ENCODE data around the gene GBF1. TPM values are rescaled to one million over a fixed set of nuclear protein-coding genes. Genes with fewer than 3 reads are reported as not detected.

GBF1 gene
- polyA plus RNA-seq, 5 donors: 38.8 to 48.0 (median 44.6) TPM

DNA sequence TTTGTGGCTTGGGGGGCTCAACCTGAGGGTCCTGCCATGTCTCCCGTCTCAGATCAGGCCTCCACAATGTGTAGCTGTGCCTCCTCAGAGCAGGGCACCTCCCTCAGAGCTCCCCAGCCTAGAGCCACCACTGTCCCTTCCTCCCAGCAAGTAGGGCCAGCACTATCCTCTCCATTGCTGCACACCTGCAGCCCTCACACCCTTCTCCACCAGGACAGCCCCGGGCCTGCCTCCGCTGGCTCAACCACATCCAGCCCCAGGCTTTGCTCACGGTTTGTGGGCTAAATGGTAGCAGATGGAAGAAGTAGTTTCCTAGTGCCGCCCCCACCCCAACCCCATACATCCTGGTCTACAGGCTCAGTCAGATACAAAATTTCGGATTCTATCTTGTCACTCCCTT is 160.3 kb downstream of the GBF1 start:
- no peak for DNase-seq

DNA sequence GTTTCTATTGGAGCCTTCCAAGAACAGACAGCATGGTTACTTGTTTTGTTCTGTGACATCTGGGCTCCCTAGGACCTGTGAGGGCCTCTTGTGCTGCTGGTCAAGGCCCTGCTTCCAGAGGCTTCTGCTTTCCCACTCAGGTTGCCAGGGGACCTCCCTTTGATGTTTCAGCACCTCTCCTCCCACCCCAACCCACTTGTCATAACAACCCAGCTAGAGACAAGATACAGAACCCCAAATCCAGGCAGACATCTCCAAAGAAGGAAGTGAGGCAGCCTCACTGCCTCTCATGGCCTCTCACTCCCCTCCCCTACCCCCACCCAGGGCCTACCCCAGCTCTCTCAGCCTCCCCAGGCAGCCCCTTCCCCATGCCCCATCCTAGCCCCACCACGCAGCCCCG is 161.5 kb downstream of the GBF1 start:
- DNase-seq: no peak

DNA sequence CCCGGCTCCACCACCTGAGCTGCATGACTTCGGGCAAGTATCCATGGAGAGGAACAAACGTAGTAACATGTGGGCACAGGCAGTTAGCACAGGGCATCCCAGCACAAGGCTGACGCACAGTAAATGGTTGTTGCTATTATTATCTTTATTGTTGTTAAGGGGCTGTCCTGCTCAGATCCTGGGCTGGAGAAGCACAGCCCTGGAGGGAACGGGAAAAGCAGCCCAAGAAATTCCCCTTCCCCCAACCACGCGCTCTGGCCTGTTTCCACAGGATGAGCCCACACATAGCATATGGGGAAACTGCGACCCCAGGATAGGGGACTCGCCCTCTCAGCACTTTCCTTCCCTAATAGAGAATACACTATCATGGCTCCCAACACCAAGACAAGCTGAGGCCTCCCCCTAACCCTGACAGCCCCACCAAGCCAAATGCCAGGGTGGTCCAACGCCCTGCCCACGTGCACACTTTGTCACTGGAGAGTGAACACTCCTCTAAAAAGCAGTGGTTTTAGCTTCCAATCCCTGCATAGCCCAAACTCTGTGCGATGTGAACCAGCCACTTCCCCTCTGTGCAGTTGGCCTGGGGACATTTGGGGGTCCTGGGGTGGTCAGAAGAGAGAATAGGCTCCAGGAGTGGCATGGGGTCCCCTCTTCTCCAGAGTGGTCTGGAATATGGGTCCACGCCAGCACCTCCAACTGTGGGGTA is 162.2 kb downstream of the GBF1 start:
- DNase-seq: no peak

DNA sequence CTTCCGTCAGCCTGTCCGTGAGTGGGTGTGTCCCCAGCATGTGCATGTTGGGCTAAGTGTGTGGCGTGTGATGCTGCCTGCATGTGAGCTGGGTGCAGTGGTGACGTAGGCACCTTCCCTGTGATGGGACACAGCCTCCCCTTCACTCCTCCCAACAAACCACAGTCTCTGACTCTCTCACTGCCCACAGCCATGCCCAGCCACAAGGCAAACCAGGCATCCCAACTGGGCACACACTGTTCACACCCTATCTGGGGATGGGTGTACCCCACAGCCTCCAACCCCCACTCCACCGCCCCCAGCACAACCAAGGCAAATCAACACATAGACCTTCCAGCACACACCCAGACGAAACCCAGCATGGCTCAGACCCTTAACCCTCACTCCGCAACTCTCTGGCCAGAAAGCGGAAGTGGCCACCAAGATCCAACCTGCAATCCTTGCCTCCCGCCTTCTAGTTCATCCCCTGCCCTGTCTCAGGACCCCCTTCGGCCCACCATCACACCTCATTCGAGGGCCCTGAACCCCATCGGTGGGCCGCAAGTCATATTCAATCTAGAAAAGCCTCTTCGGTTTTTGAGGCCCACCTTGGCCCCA is 162.9 kb downstream of the GBF1 start:
- DNase-seq: no peak

DNA sequence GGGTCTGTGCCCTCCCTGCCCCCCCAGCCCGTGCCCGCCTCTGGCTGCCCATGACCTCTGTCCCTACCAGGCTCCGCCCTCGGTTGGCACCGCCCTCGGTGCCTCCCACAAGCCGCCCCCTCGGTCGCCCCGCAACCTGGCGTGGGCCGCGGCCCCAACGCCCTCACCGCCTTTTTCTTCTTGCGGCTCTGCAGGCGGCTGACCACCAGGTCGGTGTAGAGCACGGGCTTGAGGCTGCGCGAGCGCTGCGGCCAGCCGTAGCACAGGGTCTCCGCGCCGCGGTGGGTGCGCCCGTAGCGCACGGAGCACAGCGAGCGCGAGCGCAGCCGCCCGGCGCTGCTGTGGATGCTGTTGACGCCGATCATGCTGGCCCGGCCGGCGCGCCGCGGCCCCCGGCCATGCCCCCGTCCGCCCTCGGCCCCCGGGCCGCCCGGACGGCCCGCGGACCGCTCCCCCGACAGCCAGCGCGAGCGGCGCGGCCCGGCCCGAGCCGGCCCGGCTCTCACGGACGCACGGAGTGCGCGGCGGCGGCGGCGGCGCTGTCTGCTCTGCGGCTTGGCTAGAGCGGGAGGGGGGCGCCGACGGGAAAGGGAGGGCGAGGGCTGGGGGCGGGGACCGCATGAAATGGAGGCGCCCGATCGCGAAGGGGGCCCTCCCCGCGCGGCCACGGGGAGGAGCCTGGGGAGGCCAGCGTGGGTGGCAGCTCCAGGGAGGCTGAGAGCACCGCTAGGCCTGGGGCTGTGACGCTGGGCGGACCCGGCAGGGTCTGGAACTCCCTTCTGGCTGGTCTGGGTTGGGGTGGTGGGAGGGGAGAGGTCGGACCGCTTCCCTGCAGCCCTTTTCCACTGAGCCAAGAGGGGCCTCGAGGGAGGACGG is 163.6 kb downstream of the GBF1 start:
- peak; percentile 72 to 78 for DNase-seq

DNA sequence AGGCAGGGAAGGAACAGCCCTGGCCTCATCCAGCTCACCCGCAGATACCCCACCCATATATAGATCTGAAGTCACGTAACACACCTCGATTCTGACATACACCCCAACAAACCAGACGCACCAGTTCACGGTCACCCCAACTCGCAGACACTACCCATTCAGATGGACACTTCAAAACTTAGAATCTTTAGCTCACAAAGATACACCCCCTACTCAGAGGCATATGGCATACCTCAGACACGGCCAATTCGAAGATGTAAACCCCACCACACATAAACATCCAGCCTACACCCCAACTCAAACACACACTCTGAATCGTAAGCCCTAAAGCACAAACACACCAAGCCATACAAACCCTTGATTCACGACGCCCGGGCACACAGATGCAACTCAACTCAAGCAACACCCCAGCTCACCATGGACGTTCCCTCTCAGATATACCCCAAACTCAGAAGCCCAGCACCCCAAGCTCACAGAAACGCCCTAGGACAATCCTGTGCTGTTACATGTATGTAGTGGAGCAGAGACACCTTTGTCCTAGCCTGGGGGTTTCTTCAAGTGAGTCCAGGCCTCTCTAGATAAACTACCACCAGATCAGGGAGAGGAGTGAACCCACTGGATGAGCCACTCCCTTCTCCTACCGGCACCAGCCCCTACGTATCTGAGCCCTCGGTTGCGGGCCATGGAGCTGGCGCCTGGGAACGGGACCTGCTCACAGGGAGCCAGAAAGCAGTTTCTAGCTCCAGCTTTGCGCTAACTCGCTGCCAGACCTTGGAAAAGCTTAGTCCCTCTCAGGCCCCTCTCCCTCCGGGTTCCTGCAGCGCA is 164.5 kb downstream of the GBF1 start:
- DNase-seq: no peak

DNA sequence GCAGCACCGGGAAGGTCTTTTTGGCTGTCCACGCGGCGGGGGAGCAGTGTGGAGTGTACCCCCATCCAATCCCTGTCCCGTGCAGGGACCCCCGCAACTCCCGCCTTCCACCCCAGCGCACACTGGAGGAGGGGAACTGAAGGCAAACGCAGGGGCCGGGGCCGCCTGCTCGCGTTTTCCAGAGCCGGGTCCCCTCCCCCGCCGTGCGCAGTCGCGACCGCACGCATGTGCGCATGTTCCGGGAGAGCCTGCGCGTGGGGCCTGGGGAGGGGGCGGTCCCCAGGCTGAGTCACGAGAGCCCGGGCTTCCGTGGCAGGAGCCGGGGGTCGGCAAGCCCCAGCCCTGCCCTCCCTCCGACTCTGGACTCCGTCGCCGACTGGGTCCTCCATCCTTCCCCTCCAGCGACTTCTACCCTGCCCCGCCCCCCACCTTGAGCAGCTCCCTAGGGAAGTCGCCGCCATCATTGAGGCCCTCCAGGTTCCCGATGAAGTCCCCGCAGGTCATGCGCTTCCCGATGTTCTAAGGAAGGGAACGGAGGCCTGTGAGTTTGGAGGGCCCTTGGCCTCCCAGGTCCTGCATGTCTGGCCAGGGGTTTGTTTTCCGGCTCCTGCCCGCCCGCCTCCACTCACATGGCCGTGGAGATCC is 165.2 kb downstream of the GBF1 start:
- no peak for DNase-seq

DNA sequence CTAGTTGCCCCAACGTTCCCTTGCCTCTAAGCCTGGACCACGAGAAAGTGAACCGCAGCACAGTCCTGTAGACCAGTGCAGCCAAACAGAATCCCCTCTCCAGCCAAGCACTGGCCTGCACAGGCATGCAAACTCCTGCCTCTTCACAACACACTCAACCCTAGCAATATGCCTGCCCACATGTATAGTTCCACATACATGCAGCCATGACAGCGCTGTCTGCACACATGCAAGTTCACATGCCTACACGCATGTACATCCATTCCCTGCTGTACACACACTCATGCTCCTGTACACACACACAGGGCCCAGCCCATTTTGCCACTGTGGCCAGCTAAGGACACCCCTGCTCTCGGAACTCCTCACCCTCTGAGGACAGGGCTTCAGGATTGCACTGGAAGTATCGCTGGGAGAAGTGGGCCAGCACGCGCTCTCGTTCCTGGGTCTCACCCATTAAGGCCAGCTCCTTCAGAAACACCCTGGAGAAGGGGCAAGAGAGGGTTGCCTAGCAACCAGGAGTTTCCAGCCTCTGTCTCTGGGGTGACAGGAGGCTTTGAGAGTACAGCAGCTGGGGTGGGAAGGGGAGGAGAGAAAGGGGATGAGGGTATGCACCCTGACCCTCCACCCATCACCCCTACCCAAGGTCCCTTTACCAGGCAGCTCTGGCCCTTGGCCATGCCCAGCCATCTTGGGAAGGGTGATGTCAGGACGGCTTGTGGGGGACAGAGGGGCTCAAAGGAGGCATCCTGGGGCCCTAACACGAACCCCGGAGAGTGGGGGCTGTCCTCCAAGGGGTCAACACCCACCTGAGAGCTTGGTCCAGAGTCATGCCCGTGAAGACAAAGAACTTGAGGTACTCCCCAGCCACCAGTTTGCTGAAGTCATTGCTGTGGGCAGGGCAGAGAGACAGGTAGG is 166.3 kb downstream of the GBF1 start:
- no peak for DNase-seq

DNA sequence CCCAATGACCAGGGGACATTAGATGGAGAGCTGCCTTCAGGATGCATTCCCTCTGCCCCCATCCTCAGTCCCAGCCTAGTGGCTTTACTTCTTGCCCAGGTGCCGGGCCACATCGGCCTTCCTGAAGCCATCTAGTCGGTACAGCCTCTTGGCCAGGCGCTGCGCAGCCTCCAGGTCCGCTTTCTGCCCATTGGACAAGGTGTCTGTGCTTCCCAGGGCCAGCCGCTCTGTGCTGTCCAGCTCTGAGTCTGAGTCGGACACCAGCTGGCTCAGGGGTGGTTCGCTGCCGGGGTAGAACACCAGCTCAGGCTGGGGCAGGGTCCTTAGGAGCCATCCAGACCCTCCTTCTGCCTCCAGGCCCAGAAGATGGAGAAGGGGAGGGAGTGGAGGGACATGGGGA is 167.0 kb downstream of the GBF1 start:
- DNase-seq: no peak

DNA sequence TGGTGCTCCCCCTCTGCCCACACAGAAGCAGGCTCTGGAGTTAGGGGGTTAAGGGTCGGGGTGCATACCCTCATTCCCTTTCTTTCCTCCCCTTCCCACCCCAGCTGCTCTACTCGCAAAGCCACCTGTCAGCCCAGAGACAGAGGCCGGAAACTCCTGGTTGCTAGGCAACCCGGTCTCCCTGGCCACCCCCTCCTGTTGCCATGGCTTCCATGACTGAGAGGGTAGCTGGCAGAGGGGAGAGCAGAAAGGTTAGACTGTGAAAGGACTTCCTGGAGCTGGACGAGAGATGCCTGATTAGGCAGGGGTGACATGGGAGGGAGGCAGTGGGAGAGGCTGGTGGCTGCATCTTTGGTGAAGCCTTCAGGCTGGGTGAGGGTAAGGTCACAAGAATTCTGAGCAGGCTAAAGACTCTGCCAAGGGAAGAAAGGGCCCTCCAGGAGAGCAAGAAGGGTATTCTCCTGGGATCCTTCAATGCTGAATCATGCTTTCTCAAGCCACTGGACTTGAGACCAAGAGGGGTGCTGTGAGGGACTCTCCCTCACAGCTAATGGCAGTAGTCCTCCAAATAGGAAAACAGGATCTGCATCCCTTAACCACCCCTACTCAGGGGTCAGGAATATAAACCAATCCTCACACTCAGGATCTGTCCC is 167.8 kb downstream of the GBF1 start:
- DNase-seq: no peak

DNA sequence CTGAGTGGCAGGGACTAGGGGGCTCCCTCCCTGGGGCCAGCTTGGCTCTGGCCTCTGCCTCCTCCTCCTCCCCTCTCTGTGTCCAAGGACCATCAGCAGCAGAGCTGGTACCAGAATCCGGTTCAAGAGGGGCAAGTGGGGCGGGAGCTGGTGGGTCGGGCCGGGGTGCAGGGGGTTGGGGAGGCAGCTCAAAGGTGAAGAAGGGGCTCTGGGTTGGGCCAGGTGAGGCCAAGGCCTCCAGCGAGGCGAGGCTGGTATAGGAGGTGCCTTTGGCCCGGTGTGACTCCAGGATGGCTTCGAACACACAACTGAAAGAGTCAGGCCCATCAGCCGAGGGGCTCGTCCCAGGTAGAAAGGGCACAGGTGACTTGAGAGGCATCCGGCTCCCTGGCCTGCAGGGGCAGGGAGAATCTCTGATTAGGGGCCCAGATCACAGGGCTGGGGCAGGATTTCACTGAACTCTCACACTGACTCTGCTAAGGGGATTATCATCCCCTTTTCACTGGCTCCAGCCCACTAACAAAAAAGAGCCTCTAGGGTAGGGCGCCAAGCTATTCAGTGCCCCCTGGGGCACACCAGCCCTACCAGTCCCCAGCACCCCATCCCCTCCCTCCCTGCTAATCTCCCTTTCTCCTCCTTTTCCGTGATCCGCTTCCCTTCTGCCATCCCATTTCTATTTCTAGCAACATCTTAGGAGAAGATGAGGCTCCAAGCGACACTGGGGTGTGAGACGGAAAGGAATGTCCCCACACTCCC is 168.7 kb downstream of the GBF1 start:
- no peak for DNase-seq

DNA sequence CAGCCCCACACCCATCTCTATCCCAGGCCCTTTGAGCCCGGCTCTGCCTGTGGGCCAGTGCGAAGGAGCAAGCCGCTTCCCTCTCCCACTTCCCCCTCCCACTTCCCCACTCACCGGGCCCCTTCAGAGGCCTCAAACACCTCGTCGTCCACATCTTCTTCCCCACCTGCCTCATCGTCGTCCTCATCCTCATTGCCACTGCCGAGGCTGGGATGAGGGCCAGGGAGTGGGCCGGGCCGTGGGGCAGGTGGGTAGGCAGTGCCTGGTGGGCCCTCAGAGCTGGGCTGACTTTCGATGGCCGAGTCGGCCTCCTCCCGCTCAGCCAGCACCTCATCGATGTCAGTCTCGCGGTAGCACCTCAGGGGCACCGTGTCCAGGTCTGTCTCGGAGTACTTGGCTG is 169.4 kb downstream of the GBF1 start:
- no peak for DNase-seq

DNA sequence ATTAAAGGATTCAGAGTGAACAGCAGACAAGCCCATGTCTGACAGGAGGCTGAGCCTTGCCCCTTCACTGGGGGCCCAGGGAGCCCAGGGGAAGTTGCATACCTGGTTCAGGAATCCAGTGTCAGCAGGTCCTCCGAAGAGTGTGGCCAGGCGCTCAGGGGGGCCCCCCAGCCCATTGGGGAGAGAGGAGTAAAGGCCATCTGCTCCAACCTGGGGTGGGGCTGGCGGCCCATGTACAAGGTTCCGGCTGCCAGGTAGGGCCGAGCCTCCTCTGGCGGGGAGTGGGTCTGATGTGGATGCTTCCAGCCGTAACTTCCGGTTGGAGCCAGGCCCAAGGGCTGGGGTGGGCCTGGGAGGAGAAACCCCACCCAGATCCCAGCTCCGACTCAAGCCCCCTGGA is 171.0 kb downstream of the GBF1 start:
- DNase-seq: no peak

DNA sequence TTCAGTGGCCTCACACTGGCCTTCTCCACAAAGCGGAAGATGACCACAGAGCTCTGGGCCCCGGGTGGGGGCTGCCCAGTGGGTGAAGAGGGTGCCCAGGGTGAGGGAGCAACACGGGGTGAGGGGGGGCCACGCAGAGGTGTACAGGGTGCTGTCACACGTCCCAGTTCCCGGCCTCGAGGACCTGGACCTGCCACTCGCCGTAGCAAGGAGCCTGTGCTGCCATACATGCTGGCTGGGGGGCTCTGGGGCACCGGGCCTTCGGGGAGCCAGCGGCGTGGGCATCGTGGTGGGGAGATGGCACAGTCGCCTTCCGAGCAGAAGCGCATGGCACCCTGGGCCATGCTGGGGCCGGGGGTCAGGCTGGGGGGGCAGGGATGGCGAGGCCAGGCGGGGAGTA is 171.4 kb downstream of the GBF1 start:
- DNase-seq: no peak

DNA sequence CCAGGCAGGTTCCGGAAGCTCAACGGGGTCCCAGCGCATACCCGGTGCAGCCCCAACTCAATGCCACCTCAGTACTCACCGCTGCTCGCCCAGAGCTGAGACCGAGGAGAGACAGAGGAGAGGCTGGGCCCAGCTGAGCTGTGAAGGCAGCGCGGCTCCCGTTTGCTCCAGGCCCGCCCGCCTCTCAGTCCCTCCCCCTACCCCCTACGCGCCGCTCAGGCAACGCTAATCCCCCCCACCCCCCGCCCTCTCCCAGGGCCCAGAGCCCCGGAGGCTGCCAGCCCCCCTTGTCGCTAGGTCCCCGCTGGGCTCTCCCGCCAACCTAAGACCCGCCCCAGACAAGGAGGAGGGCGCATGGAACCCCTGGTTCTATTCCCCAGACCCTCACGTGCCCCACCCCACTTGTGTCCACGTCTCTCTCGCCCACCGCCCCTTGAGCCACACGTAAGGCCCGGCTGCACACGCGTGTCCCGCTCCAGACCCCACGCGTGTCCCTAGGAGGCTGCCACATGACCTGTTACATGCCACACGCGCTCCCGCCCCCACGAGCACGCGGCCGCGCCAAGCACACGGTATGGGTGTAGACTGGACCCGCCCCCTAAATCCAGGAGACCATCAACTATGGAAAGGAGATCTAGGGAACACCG is 173.4 kb downstream of the GBF1 start, which contains the start of gene PSD:
PSD (minus strand) TSS at position 164 of the 647 bp plus-strand sequence. CDS start 1,747 bp downstream, outside the sequence.
- DNase-seq: no peak

DNA sequence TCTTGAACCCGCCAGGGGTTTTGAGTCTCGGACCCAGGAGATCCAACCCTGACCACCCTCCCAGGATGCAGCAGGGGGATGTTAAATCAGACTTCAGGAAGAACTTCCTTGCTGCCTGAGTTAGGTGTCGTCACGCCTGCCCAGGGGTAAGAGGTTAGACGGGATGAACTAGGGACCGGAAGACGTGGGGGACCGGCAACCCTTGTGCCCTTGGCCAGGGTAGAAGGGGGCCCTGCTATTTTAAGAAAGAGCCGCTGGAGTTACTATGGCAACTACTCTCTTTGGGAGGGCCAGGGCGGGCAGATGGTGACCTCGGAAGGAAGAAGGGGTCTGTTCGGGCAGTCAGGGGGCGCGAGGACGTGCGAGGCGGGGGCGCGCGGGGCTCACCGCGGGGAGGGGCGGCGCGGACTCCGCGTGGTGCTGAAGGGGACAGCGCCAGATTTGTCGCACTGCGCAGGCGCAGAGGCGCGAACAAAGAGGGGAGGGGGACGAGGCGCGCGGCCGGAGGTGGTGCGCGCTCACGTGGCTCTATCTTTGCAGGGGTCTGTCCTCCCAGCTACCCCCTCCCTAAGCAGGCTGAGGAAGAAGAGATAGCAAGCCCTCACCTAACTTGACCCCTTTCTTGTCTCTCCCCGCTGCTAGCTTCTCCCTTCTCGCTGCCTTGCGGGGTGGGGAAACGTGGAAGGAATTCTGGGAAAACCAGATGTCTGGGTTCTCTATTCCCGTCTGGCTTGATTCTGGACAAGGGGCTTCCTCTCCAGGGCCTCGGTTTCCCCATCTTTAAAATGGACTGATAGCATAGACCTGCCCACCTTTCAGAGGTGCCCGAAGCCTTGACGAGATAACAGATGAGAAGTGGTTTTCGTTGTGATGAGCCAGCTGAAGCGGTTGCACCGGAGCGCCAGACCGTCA is 174.2 kb downstream of the GBF1 start:
- no peak for DNase-seq

DNA sequence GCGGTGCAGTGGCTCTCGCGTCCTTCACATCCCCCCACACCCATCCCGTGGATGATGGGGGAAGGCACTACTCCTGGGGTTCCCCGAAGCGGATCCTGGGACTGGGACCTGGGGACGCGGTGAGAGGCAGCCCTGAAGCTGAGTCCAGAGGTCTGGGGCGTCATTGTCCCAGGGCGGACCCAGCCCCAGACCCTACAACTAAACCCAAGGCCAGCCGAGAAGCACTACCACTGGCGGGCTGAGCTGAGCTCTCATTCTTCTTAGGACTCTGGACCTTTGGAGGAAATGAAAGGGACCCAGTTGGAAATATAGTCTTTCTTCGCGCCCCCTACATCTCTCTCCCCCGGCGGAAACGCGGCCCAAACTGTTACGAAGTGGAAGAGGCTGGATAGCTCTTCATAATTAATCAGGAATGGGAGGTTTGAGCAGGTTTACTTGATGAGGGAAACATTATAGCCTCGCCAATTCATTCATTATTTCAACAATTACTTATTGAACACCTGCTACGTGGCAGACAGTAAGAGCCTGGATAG is 174.9 kb downstream of the GBF1 start:
- no peak for DNase-seq
